ENCODE measurements around the gene SCN2B.
"Not testable (repeated sequence)": the region's sequence is repeated elsewhere in the genome, so short reads cannot be mapped to it uniquely, and the experiment has no call there.

Gene SCN2B

GRCh38 chr11:118199135-118199534 is 22.7 kb upstream of the SCN2B start:
- no peak for TF ChIP-seq CTCF (IDR thresholded peaks at IDR 0.05; ENCODE audit: low read depth, low read length)
- DNase-seq (ENCODE audit: extremely low read depth, low read depth) = no peak

GRCh38 chr11:118198370-118198769 is 21.9 kb upstream of the SCN2B start:
- peak; percentile 11 for DNase-seq (ENCODE audit: extremely low read depth, low read depth)
- peak; percentile 90 for TF ChIP-seq CTCF (IDR thresholded peaks at IDR 0.05; ENCODE audit: low read depth, low read length)

GRCh38 chr11:118194835-118195627 is 18.6 kb upstream of the SCN2B start:
- TF ChIP-seq CTCF (IDR thresholded peaks at IDR 0.05; ENCODE audit: low read depth, low read length) = no peak
- DNase-seq (ENCODE audit: extremely low read depth, low read depth) = peak; percentile 66

- DNase-seq (ENCODE audit: extremely low read depth, low read depth) = no peak
- no peak for TF ChIP-seq CTCF (IDR thresholded peaks at IDR 0.05; ENCODE audit: low read depth, low read length)
Observed at GRCh38 chr11:118193910-118194566, 17.6 kb upstream of the SCN2B start.

GRCh38 chr11:118192817-118193216 is 16.4 kb upstream of the SCN2B start:
- DNase-seq (ENCODE audit: extremely low read depth, low read depth) = not testable (repeated sequence)

- DNase-seq (ENCODE audit: extremely low read depth, low read depth) = not testable (repeated sequence)
Observed at GRCh38 chr11:118190942-118191506, 14.6 kb upstream of the SCN2B start.

GRCh38 chr11:118186346-118187107 is 10.1 kb upstream of the SCN2B start:
- DNase-seq (ENCODE audit: extremely low read depth, low read depth) = no peak
- TF ChIP-seq CTCF (IDR thresholded peaks at IDR 0.05; ENCODE audit: low read depth, low read length) = no peak

All from AG09319 (cell line).